OCI-M1 (cell line): ENCODE data around the gene WIPI1.

Experiments used
- DNase-seq: peaks from one replicate; lab custom pipeline; 2025; lab: John Stamatoyannopoulos, UW

Gene WIPI1

GRCh38 chr17:68460146-68460545 is 2.9 kb upstream of the WIPI1 start:
- DNase-seq = peak; percentile 37

GRCh38 chr17:68459037-68459639 is 1.8 kb upstream of the WIPI1 start:
- peak; percentile 31 for DNase-seq

GRCh38 chr17:68458260-68459036 is 1.2 kb upstream of the WIPI1 start:
- peak; percentile 52 for DNase-seq

- DNase-seq = peak; percentile 99
These were observed 403 bp upstream of the WIPI1 start for GRCh38 chr17:68457539-68458259.

GRCh38 chr17:68456339-68457167 is 743 bp downstream of the WIPI1 start:
- peak; percentile 56 for DNase-seq

GRCh38 chr17:68455901-68456338 is 1.4 kb downstream of the WIPI1 start:
- DNase-seq = peak; percentile 73

GRCh38 chr17:68453991-68454665 is 3.2 kb downstream of the WIPI1 start:
- DNase-seq = no peak

GRCh38 chr17:68452724-68453290 is 4.5 kb downstream of the WIPI1 start:
- DNase-seq = no peak

GRCh38 chr17:68451670-68452354 is 5.5 kb downstream of the WIPI1 start:
- no peak for DNase-seq

GRCh38 chr17:68450801-68451200 is 6.5 kb downstream of the WIPI1 start:
- no peak for DNase-seq

GRCh38 chr17:68450391-68450790 is 6.9 kb downstream of the WIPI1 start:
- no peak for DNase-seq

GRCh38 chr17:68449021-68449739 is 8.1 kb downstream of the WIPI1 start:
- no peak for DNase-seq

- DNase-seq = peak; percentile 68
These were observed 10.7 kb downstream of the WIPI1 start for GRCh38 chr17:68446626-68447041.

- DNase-seq = no peak
These were observed 11.6 kb downstream of the WIPI1 start for GRCh38 chr17:68445671-68446070.

GRCh38 chr17:68443972-68444464 is 13.3 kb downstream of the WIPI1 start:
- no peak for DNase-seq

GRCh38 chr17:68441070-68441770 is 16.1 kb downstream of the WIPI1 start:
- no peak for DNase-seq

- no peak for DNase-seq
These were observed 16.8 kb downstream of the WIPI1 start for GRCh38 chr17:68440526-68440925.

- no peak for DNase-seq
These were observed 17.5 kb downstream of the WIPI1 start for GRCh38 chr17:68439656-68440290.
